ENCODE data around the gene NUDCD3. TPM values are rescaled to one million over a fixed set of nuclear protein-coding genes. Genes with fewer than 3 reads are reported as not detected.

NUDCD3 gene
- total RNA-seq, 1 donor from 2014 or later = 97.5 TPM

- Mint-ChIP-seq H3K4me1 (ENCODE audit: unreplicated experiment) (peaks cover 11% of the 10 kb centered on the region), H3K27me3 (ENCODE audit: unreplicated experiment) (no peaks in the 10 kb centered on the region), H3K27ac (ENCODE audit: unreplicated experiment) (no peak overlapping the region), H3K9me3 (ENCODE audit: unreplicated experiment) (no peaks in the 10 kb centered on the region), H3K36me3 (ENCODE audit: low read depth, unreplicated experiment) (no peaks in the 10 kb centered on the region), H3K4me3 (ENCODE audit: unreplicated experiment) (no peak overlapping the region)
- no peak for DNase-seq (ENCODE audit: low spot score)
- no peak for TF ChIP-seq CTCF (IDR thresholded peaks at IDR 0.05; ENCODE audit: unreplicated experiment)
Measured at GRCh38 chr7:44353668-44354067, 136.8 kb downstream of the NUDCD3 start.

- Mint-ChIP-seq H3K36me3 (ENCODE audit: low read depth, unreplicated experiment) (no peaks in the 10 kb centered on the region), H3K9me3 (ENCODE audit: unreplicated experiment) (no peaks in the 10 kb centered on the region), H3K4me3 (ENCODE audit: unreplicated experiment) (no peak overlapping the region), H3K27ac (ENCODE audit: unreplicated experiment) (no peak overlapping the region), H3K27me3 (ENCODE audit: unreplicated experiment) (peaks cover 2% of the 10 kb centered on the region), H3K4me1 (ENCODE audit: unreplicated experiment) (peaks cover 6% of the 10 kb centered on the region)
- DNase-seq (ENCODE audit: low spot score) = no peak
- no peak for TF ChIP-seq CTCF (IDR thresholded peaks at IDR 0.05; ENCODE audit: unreplicated experiment)
Measured at GRCh38 chr7:44348851-44349781, 141.3 kb downstream of the NUDCD3 start.

GRCh38 chr7:44348300-44348699, 142.2 kb downstream of the NUDCD3 start:
- Mint-ChIP-seq H3K4me1 (ENCODE audit: unreplicated experiment) (peaks cover 6% of the 10 kb centered on the region), H3K27me3 (ENCODE audit: unreplicated experiment) (peaks cover 2% of the 10 kb centered on the region), H3K4me3 (ENCODE audit: unreplicated experiment) (no peak overlapping the region), H3K27ac (ENCODE audit: unreplicated experiment) (no peak overlapping the region), H3K36me3 (ENCODE audit: low read depth, unreplicated experiment) (no peaks in the 10 kb centered on the region), H3K9me3 (ENCODE audit: unreplicated experiment) (no peaks in the 10 kb centered on the region)
- peak; percentile 28 for DNase-seq (ENCODE audit: low spot score)
- no peak for TF ChIP-seq CTCF (IDR thresholded peaks at IDR 0.05; ENCODE audit: unreplicated experiment)

GRCh38 chr7:44347546-44348114, 142.8 kb downstream of the NUDCD3 start:
- Mint-ChIP-seq H3K9me3 (ENCODE audit: unreplicated experiment) (no peaks in the 10 kb centered on the region), H3K27me3 (ENCODE audit: unreplicated experiment) (peaks cover 2% of the 10 kb centered on the region), H3K36me3 (ENCODE audit: low read depth, unreplicated experiment) (no peaks in the 10 kb centered on the region), H3K4me3 (ENCODE audit: unreplicated experiment) (no peak overlapping the region), H3K27ac (ENCODE audit: unreplicated experiment) (no peak overlapping the region), H3K4me1 (ENCODE audit: unreplicated experiment) (peaks cover 6% of the 10 kb centered on the region)
- TF ChIP-seq CTCF (IDR thresholded peaks at IDR 0.05; ENCODE audit: unreplicated experiment) = no peak
- DNase-seq (ENCODE audit: low spot score) = no peak

- peaks cover 2% of the 10 kb centered on the region for H3K27me3 Mint-ChIP-seq (ENCODE audit: unreplicated experiment)
Measured at GRCh38 chr7:44346063-44346462, 144.4 kb downstream of the NUDCD3 start.

More at GRCh38 chr7:44346063-44346462, 144.4 kb downstream of the NUDCD3 start:
- no peak for DNase-seq (ENCODE audit: low spot score)
- no peaks in the 10 kb centered on the region for H3K36me3 Mint-ChIP-seq (ENCODE audit: low read depth, unreplicated experiment)
- H3K4me3 Mint-ChIP-seq (ENCODE audit: unreplicated experiment) = no peak overlapping the region
- peaks cover 6% of the 10 kb centered on the region for H3K4me1 Mint-ChIP-seq (ENCODE audit: unreplicated experiment)
- TF ChIP-seq CTCF (IDR thresholded peaks at IDR 0.05; ENCODE audit: unreplicated experiment) = no peak
- H3K27ac Mint-ChIP-seq (ENCODE audit: unreplicated experiment) = no peak overlapping the region
- H3K9me3 Mint-ChIP-seq (ENCODE audit: unreplicated experiment) = no peaks in the 10 kb centered on the region
